KMS-11 (cell line): ENCODE measurements around the gene ZMYND8.

Experiments
- H2AFZ ChIP-seq: fragments of 200-600 bp; sonication (generic); 2 replicates; pipeline ENCODE4 v1.6.1; 2016; ENCODE audit warnings: antibody characterized with exemption, mixed run types, low read depth
- H3K27ac ChIP-seq: fragments of 200-600 bp; sonication (generic); 2 replicates; pipeline ENCODE4 v1.6.1; 2016; ENCODE audit warnings: mild to moderate bottlenecking, mixed run types
- H3K27me3 ChIP-seq: fragments of 200-600 bp; sonication (generic); 2 replicates; pipeline ENCODE4 v1.6.1; 2017; ENCODE audit warnings: mild to moderate bottlenecking, low read depth, mixed run types, moderate library complexity; ENCODE audit not compliant: insufficient read depth
- H3K36me3 ChIP-seq: fragments of 200-600 bp; sonication (generic); 2 replicates; pipeline ENCODE4 v1.6.1; 2017; ENCODE audit warnings: mild to moderate bottlenecking, mixed run types; ENCODE audit not compliant: insufficient read depth
- H3K4me1 ChIP-seq: fragments of 200-600 bp; sonication (generic); 2 replicates; pipeline ENCODE4 v1.6.1; 2016; ENCODE audit warnings: mild to moderate bottlenecking, low read depth, mixed run types; ENCODE audit not compliant: poor library complexity, severe bottlenecking
- H3K4me2 ChIP-seq: fragments of 200-600 bp; sonication (generic); 2 replicates; pipeline ENCODE4 v1.7.0; 2016; ENCODE audit warnings: mild to moderate bottlenecking, mixed run types
- H3K4me3 ChIP-seq: fragments of 200-600 bp; sonication (generic); IDR thresholded peaks from 2 replicates; pipeline ENCODE4 v1.6.1; 2017; ENCODE audit warnings: low read depth, low read length, mixed read lengths; ENCODE audit not compliant: insufficient read depth
- H3K79me2 ChIP-seq: fragments of 200-600 bp; sonication (generic); 2 replicates; pipeline ENCODE4 v1.6.1; 2016; ENCODE audit warnings: low read depth, mixed run types; ENCODE audit not compliant: insufficient read depth
- H3K9ac ChIP-seq: fragments of 200-600 bp; sonication (generic); 2 replicates; pipeline ENCODE4 v1.6.1; 2016; ENCODE audit warnings: mild to moderate bottlenecking, mixed run types
- H4K20me1 ChIP-seq: fragments of 200-600 bp; sonication (generic); 2 replicates; pipeline ENCODE4 v1.6.1; 2016; ENCODE audit warnings: mild to moderate bottlenecking, mixed run types; ENCODE audit not compliant: insufficient read depth
- CTCF ChIP-seq: fragments of 200-600 bp; sonication (generic); conservative IDR thresholded peaks from 2 replicates; pipeline ENCODE4 v1.6.1; 2017; ENCODE audit warnings: low read depth, mild to moderate bottlenecking, antibody characterized with exemption, low read length, moderate library complexity, mixed read lengths

The ZMYND8 gene

DNA sequence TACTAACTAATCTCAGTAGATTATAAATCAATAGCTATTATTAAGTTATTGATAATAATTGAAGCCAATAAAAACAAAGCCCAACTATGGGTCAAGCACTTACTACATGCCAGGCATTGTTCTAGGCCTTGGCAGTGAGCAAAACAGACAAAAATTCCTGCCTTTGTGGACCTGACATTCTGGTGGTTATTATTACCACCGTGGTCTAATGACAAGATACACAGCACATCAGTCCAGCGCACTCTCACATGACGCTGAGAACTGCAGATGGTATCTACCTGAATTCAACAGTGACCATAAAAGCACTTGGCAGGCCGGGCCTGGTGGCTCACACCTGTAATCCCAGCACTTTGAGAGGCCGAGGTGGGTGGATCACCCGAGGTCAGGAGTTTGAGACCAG lies 121.4 kb downstream of the ZMYND8 start:
- Histone ChIP-seq H3K4me3 (no peak overlapping the region), H3K27me3 (no peaks in the 10 kb centered on the region), H2AFZ (no peak overlapping the region), H3K36me3 (peaks cover 10% of the 10 kb centered on the region; the same call in 1 of the 2 replicates), H3K4me2 (no peak overlapping the region), H3K9ac (no peak overlapping the region), H3K79me2 (no peaks in the 10 kb centered on the region), H4K20me1 (no peaks in the 10 kb centered on the region), H3K27ac (no peak overlapping the region), H3K4me1 (no peaks in the 10 kb centered on the region)
- TF ChIP-seq CTCF, result no peak

DNA sequence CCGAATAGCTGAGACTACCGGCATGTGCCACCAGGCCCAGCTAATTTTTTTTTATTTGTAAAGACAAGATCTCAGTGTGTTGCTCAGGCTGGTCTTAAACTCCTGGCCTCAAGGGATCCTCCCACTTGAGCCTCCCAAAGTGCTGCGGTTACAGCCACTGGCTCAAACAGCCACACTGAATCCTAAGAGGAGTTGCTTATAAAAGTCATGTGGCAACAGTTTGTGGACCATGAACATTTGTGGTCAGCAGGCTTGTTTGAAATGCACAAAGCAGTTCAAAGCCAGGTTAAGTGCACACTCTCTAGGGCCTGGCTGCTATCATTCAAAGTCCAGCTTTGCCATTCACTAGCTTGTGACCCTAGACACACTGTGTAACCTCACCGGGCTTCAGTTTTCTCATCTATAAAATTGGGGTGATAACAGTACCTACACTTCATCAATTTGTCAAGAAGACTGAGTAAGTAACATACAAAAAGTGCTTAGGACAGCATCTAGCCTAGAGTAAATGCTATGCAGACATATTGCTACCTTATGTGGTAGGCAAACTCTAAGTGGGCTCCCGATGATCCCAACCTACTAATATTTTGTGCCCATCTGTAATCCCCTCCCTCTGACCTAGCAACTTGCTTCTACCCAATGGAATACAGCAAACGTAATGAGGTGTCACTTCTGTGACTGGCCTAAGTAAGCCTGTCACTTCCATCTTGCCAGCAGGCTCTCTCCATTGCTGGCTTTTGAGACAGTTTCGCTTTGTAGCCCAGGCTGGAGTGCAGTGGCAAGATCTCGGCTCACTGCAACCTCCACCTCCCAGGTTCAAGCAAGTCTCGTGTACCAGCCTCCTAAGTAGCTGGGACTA lies 122.9 kb downstream of the ZMYND8 start:
- Histone ChIP-seq H3K27me3 (no peaks in the 10 kb centered on the region), H3K4me1 (no peaks in the 10 kb centered on the region), H3K79me2 (no peaks in the 10 kb centered on the region), H3K27ac (no peak overlapping the region), H2AFZ (no peak overlapping the region), H3K36me3 (peaks cover 10% of the 10 kb centered on the region; the same call in 1 of the 2 replicates), H3K4me3 (no peak overlapping the region), H4K20me1 (no peaks in the 10 kb centered on the region), H3K4me2 (no peak overlapping the region), H3K9ac (no peak overlapping the region)
- no peak for TF ChIP-seq CTCF

GRCh38 chr20:47232518-47232917 lies 124.0 kb downstream of the ZMYND8 start:
- no peak for TF ChIP-seq CTCF
- Histone ChIP-seq H3K4me1 (no peaks in the 10 kb centered on the region), H4K20me1 (no peaks in the 10 kb centered on the region), H3K4me3 (no peak overlapping the region), H3K4me2 (no peak overlapping the region), H3K79me2 (no peaks in the 10 kb centered on the region), H3K27me3 (no peaks in the 10 kb centered on the region), H3K36me3 (peaks cover 10% of the 10 kb centered on the region; the same call in 1 of the 2 replicates), H3K27ac (no peak overlapping the region), H3K9ac (no peak overlapping the region), H2AFZ (no peak overlapping the region)

- Histone ChIP-seq H3K4me2 (no peak overlapping the region), H3K27ac (no peak overlapping the region), H3K9ac (no peak overlapping the region), H3K36me3 (peaks cover 10% of the 10 kb centered on the region; the same call in 1 of the 2 replicates), H2AFZ (no peak overlapping the region), H4K20me1 (no peaks in the 10 kb centered on the region), H3K79me2 (no peaks in the 10 kb centered on the region), H3K4me3 (no peak overlapping the region), H3K4me1 (no peaks in the 10 kb centered on the region), H3K27me3 (no peaks in the 10 kb centered on the region)
- no peak for TF ChIP-seq CTCF
These were observed 125.0 kb downstream of the ZMYND8 start for GRCh38 chr20:47231382-47232039.
